Suprapubic skin (tissue), 4 donors: ENCODE data around the gene DNAJC7.

ENCODE experiments used
- EP300 ChIP-seq: sonication (generic); formaldehyde crosslinking; IDR thresholded peaks from one replicate; pipeline ENCODE4 v1.6.1; 2017; ENCODE audit warnings: antibody characterized with exemption
- POLR2A ChIP-seq, 2 donors: fragments of 450-650 bp; IDR thresholded peaks; one replicate each; pipeline ENCODE4 v1.6.1; 2017; ENCODE audit warnings: antibody characterized with exemption in 2 of 2, mild to moderate bottlenecking in 2 of 2, moderate library complexity in 2 of 2
- POLR2AphosphoS5 ChIP-seq, 3 donors: sonication (generic); formaldehyde crosslinking; IDR thresholded peaks; one replicate each; pipeline ENCODE4 v1.6.1; 2017; ENCODE audit warnings: antibody characterized with exemption in 3 of 3

DNA sequence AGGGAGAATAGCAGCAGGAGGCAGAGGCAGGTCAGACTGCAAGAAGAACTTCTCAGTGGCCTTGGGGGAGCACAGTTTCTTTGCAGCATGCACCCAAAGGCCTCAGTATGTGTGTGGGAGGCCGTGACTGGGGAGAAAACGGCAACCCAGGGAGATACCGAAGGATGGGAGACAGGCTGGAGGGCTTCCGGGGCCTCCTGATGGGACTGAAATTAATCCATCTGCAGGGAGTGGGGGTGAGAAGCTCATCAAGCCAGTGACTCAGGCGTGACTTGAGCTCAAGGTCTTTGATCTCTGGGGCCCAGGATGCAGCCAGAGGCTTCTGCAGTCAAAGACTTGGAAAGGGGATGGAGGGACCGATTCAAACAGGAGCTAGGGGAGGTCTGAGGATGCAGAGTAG lies 38.3 kb upstream of the DNAJC7 start:
- TF ChIP-seq POLR2A (IDR thresholded peaks at IDR 0.05) (no peak), EP300 (no peak), POLR2AphosphoS5 (IDR thresholded peaks at IDR 0.05) (no peak)
